NCI-H1694 (cell line): ENCODE data around the gene TMEM205.
"Not testable (repeated sequence)": the region's sequence is repeated elsewhere in the genome, so short reads cannot be mapped to it uniquely, and the experiment has no call there.

Source experiments
- DNase-seq: peaks from one replicate; lab custom pipeline; 2025; lab: John Stamatoyannopoulos, UW

The TMEM205 gene

GRCh38 chr19:11346104-11346940 lies at the start of gene TMEM205, which contains the start of gene CCDC159:
Gene TMEM205, minus strand, starts transcription at chr19:11346268. Its CDS starts 649 bp downstream, at chr19:11345619.
Gene CCDC159, plus strand, starts transcription at chr19:11346519. Its CDS starts 88 bp downstream, at chr19:11346607.
- DNase-seq = peak; percentile 98

GRCh38 chr19:11390933-11391680 lies 45.0 kb upstream of the TMEM205 start:
- no peak for DNase-seq

- no peak for DNase-seq
These were observed 44.3 kb upstream of the TMEM205 start for GRCh38 chr19:11390359-11390758.

GRCh38 chr19:11387162-11388034 lies 41.3 kb upstream of the TMEM205 start:
- DNase-seq = no peak

GRCh38 chr19:11384778-11385129 lies 38.7 kb upstream of the TMEM205 start:
- no peak for DNase-seq

GRCh38 chr19:11383706-11384048 lies 37.6 kb upstream of the TMEM205 start:
- DNase-seq = no peak

- DNase-seq = no peak
These were observed 37.0 kb upstream of the TMEM205 start for GRCh38 chr19:11382898-11383705.

GRCh38 chr19:11380653-11381537 lies 34.8 kb upstream of the TMEM205 start:
- no peak for DNase-seq

- DNase-seq = no peak
These were observed 33.8 kb upstream of the TMEM205 start for GRCh38 chr19:11379857-11380350.

GRCh38 chr19:11379269-11379845 lies 33.3 kb upstream of the TMEM205 start:
- DNase-seq = not testable (repeated sequence)

- DNase-seq = no peak
These were observed 32.5 kb upstream of the TMEM205 start for GRCh38 chr19:11378319-11379189.

- DNase-seq = no peak
These were observed 31.7 kb upstream of the TMEM205 start for GRCh38 chr19:11377756-11378155.

- DNase-seq = no peak
These were observed 31.2 kb upstream of the TMEM205 start for GRCh38 chr19:11377237-11377636.

- DNase-seq = peak; percentile 23
These were observed 29.3 kb upstream of the TMEM205 start for GRCh38 chr19:11375143-11375948.

- peak; percentile 97 for DNase-seq
These were observed 28.5 kb upstream of the TMEM205 start, which contains the start of gene SWSAP1 for GRCh38 chr19:11374433-11375142. Gene SWSAP1, plus strand, starts transcription at chr19:11374666. Its CDS starts 15 bp downstream, at chr19:11374681.

- no peak for DNase-seq
These were observed 27.9 kb upstream of the TMEM205 start for GRCh38 chr19:11373885-11374432.
